ENCODE data around the gene PROC. TPM values are rescaled to one million over a fixed set of nuclear protein-coding genes. Genes with fewer than 3 reads are reported as not detected.

The PROC gene
- total RNA-seq, 1 donor from 2014 or later, result not detected

GRCh38 chr2:127469974-127470373 is 51.7 kb downstream of the PROC start:
- TF ChIP-seq CTCF (IDR thresholded peaks at IDR 0.05; ENCODE audit: unreplicated experiment), result no peak
- no peak for DNase-seq (ENCODE audit: low spot score)
- H3K4me3 Mint-ChIP-seq (ENCODE audit: unreplicated experiment), result no peak overlapping the region
- H3K27me3 Mint-ChIP-seq (ENCODE audit: unreplicated experiment), result no peaks in the 10 kb centered on the region
- H3K36me3 Mint-ChIP-seq (ENCODE audit: low read depth, unreplicated experiment), result peaks cover 9% of the 10 kb centered on the region
- H3K9me3 Mint-ChIP-seq (ENCODE audit: unreplicated experiment), result no peaks in the 10 kb centered on the region
- H3K27ac Mint-ChIP-seq (ENCODE audit: unreplicated experiment), result no peak overlapping the region
- H3K4me1 Mint-ChIP-seq (ENCODE audit: unreplicated experiment), result peaks cover 2% of the 10 kb centered on the region

GRCh38 chr2:127471286-127471988 is 53.2 kb downstream of the PROC start:
- DNase-seq (ENCODE audit: low spot score), result no peak
- Mint-ChIP-seq H3K27ac (ENCODE audit: unreplicated experiment) (no peak overlapping the region), H3K4me3 (ENCODE audit: unreplicated experiment) (no peak overlapping the region), H3K9me3 (ENCODE audit: unreplicated experiment) (no peaks in the 10 kb centered on the region), H3K27me3 (ENCODE audit: unreplicated experiment) (no peaks in the 10 kb centered on the region), H3K4me1 (ENCODE audit: unreplicated experiment) (peaks cover 2% of the 10 kb centered on the region), H3K36me3 (ENCODE audit: low read depth, unreplicated experiment) (peaks cover 9% of the 10 kb centered on the region)
- no peak for TF ChIP-seq CTCF (IDR thresholded peaks at IDR 0.05; ENCODE audit: unreplicated experiment)

- H3K36me3 Mint-ChIP-seq (ENCODE audit: low read depth, unreplicated experiment), result peaks cover 9% of the 10 kb centered on the region
- no peak overlapping the region for H3K4me3 Mint-ChIP-seq (ENCODE audit: unreplicated experiment)
- H3K27ac Mint-ChIP-seq (ENCODE audit: unreplicated experiment), result no peak overlapping the region
- no peaks in the 10 kb centered on the region for H3K9me3 Mint-ChIP-seq (ENCODE audit: unreplicated experiment)
- no peak for TF ChIP-seq CTCF (IDR thresholded peaks at IDR 0.05; ENCODE audit: unreplicated experiment)
- no peaks in the 10 kb centered on the region for H3K27me3 Mint-ChIP-seq (ENCODE audit: unreplicated experiment)
- peaks cover 2% of the 10 kb centered on the region for H3K4me1 Mint-ChIP-seq (ENCODE audit: unreplicated experiment)
- no peak for DNase-seq (ENCODE audit: low spot score)
These were observed 54.0 kb downstream of the PROC start for GRCh38 chr2:127472268-127472667.

- peaks cover 4% of the 10 kb centered on the region for H3K4me1 Mint-ChIP-seq (ENCODE audit: unreplicated experiment)
- no peaks in the 10 kb centered on the region for H3K9me3 Mint-ChIP-seq (ENCODE audit: unreplicated experiment)
- no peaks in the 10 kb centered on the region for H3K27me3 Mint-ChIP-seq (ENCODE audit: unreplicated experiment)
- H3K36me3 Mint-ChIP-seq (ENCODE audit: low read depth, unreplicated experiment), result peaks cover 4% of the 10 kb centered on the region
- TF ChIP-seq CTCF (IDR thresholded peaks at IDR 0.05; ENCODE audit: unreplicated experiment), result no peak
- H3K4me3 Mint-ChIP-seq (ENCODE audit: unreplicated experiment), result no peak overlapping the region
- no peak for DNase-seq (ENCODE audit: low spot score)
- no peak overlapping the region for H3K27ac Mint-ChIP-seq (ENCODE audit: unreplicated experiment)
These were observed 57.6 kb downstream of the PROC start for GRCh38 chr2:127475788-127476187.

Small RNAs within 50 kb of the gene (microRNA-seq; reads per million reads assigned to microRNA genes)
- gene MIR4783 (ENCODE audit: unreplicated experiment), result 1.0 reads per million, percentile 13 among the genes with 10 or more reads in this experiment

Other genes starting within 250 kb of the PROC start
- 6.4 TPM for gene CYP27C1, start 198.1 kb upstream of the PROC start, total RNA-seq (ENCODE audit: unreplicated experiment)
- gene ERCC3, start 124.3 kb upstream of the PROC start, total RNA-seq (ENCODE audit: unreplicated experiment), result 45.1 TPM
- gene MAP3K2, start 30.5 kb upstream of the PROC start, total RNA-seq (ENCODE audit: unreplicated experiment), result 27.3 TPM
- 50.5 TPM for gene IWS1, start 108.1 kb downstream of the PROC start, total RNA-seq (ENCODE audit: unreplicated experiment)
- gene MYO7B, start 117.3 kb downstream of the PROC start, total RNA-seq (ENCODE audit: unreplicated experiment), result 0.90 TPM
- 0.15 TPM for gene GPR17, start 227.7 kb downstream of the PROC start, total RNA-seq (ENCODE audit: unreplicated experiment)